Esophagus muscularis mucosa (tissue), 4 donors: ENCODE results near the gene UBE2B.
"Not testable (repeated sequence)": the region's sequence is repeated elsewhere in the genome, so short reads cannot be mapped to it uniquely, and the experiment has no call there.

Experiments
- EP300 ChIP-seq: sonication (generic); formaldehyde crosslinking; IDR thresholded peaks from one replicate; pipeline ENCODE4 v1.6.1; 2017; ENCODE audit warnings: antibody characterized with exemption
- POLR2A ChIP-seq: fragments of 450-650 bp; IDR thresholded peaks from one replicate; pipeline ENCODE4 v1.6.1; 2017; ENCODE audit warnings: antibody characterized with exemption, moderate library complexity, mild to moderate bottlenecking, low read depth
- POLR2AphosphoS5 ChIP-seq, 2 donors: sonication (generic); formaldehyde crosslinking; IDR thresholded peaks; one replicate each; pipeline ENCODE4 v1.6.1; 2017; ENCODE audit warnings: antibody characterized with exemption in 2 of 2
- TF ChIP-seq, protein P1 (sequence below), 3 experiments: fragments of 200-600 bp in 2 of 3; fragments of 450-650 bp in 1 of 3; sonication (generic) in 2 of 3; IDR thresholded peaks; one replicate each; pipeline ENCODE4 v1.5.1; 2017 to 2019; ENCODE audit warnings: antibody characterized with exemption in 3 of 3, mild to moderate bottlenecking in 2 of 3, moderate library complexity in 1 of 3

- TF ChIP-seq POLR2A; EP300; POLR2AphosphoS5 (IDR thresholded peaks at IDR 0.05): not testable (repeated sequence)
- TF ChIP-seq, protein P1, sequence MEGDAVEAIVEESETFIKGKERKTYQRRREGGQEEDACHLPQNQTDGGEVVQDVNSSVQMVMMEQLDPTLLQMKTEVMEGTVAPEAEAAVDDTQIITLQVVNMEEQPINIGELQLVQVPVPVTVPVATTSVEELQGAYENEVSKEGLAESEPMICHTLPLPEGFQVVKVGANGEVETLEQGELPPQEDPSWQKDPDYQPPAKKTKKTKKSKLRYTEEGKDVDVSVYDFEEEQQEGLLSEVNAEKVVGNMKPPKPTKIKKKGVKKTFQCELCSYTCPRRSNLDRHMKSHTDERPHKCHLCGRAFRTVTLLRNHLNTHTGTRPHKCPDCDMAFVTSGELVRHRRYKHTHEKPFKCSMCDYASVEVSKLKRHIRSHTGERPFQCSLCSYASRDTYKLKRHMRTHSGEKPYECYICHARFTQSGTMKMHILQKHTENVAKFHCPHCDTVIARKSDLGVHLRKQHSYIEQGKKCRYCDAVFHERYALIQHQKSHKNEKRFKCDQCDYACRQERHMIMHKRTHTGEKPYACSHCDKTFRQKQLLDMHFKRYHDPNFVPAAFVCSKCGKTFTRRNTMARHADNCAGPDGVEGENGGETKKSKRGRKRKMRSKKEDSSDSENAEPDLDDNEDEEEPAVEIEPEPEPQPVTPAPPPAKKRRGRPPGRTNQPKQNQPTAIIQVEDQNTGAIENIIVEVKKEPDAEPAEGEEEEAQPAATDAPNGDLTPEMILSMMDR (IDR thresholded peaks at IDR 0.05) = not testable (repeated sequence)
These were observed 49.7 kb downstream of the UBE2B start for GRCh38 chr5:134421038-134421437.
